Stimulated activated CD4-positive, alpha-beta T cell treated with anti-CD3 and anti-CD28 coated beads, Interleukin-2, amount 100 ng/mL, for 4 hours (primary cell): ENCODE measurements around the gene RIN3.
A peak's percentile ranks its signal among the peaks of the same experiment; 100 is the strongest.

ENCODE experiments used
- DNase-seq: peaks from one replicate; pipeline ENCODE4 v3.0.0-alpha.2; 2020; ENCODE audit warnings: low read depth

Gene RIN3

GRCh38 chr14:92513204-92513965 lies at the start of gene RIN3:
Gene RIN3 (plus strand): TSS chr14:92513781. CDS start chr14:92513933, 152 bp downstream.
- peak; percentile 19 for DNase-seq

- no peak for DNase-seq
Observed at GRCh38 chr14:92464156-92464555, 49.4 kb upstream of the RIN3 start.

- no peak for DNase-seq
Observed at GRCh38 chr14:92464716-92465115, 48.9 kb upstream of the RIN3 start.

GRCh38 chr14:92465353-92466055 lies 48.1 kb upstream of the RIN3 start:
- DNase-seq: no peak

- DNase-seq: no peak
Observed at GRCh38 chr14:92466059-92466458, 47.5 kb upstream of the RIN3 start.

- DNase-seq: no peak
Observed at GRCh38 chr14:92469515-92469914, 44.1 kb upstream of the RIN3 start.

- no peak for DNase-seq
Observed at GRCh38 chr14:92470215-92470614, 43.4 kb upstream of the RIN3 start.

- DNase-seq: no peak
Observed at GRCh38 chr14:92470811-92471210, 42.8 kb upstream of the RIN3 start.

GRCh38 chr14:92471919-92472318 lies 41.7 kb upstream of the RIN3 start:
- DNase-seq: no peak

GRCh38 chr14:92472860-92473259 lies 40.7 kb upstream of the RIN3 start:
- DNase-seq: no peak

- no peak for DNase-seq
Observed at GRCh38 chr14:92473261-92473968, 40.2 kb upstream of the RIN3 start.

- DNase-seq: no peak
Observed at GRCh38 chr14:92473969-92474535, 39.5 kb upstream of the RIN3 start.

GRCh38 chr14:92475037-92475436 lies 38.5 kb upstream of the RIN3 start:
- DNase-seq: no peak

- DNase-seq: no peak
Observed at GRCh38 chr14:92475451-92476187, 38.0 kb upstream of the RIN3 start.

- no peak for DNase-seq
Observed at GRCh38 chr14:92480856-92481255, 32.7 kb upstream of the RIN3 start.

- no peak for DNase-seq
Observed at GRCh38 chr14:92481386-92481785, 32.2 kb upstream of the RIN3 start.

GRCh38 chr14:92481811-92482555 lies 31.6 kb upstream of the RIN3 start:
- DNase-seq: no peak

GRCh38 chr14:92482621-92483319 lies 30.8 kb upstream of the RIN3 start:
- DNase-seq: no peak

- DNase-seq: no peak
Observed at GRCh38 chr14:92484132-92484823, 29.3 kb upstream of the RIN3 start.

GRCh38 chr14:92486881-92487280 lies 26.7 kb upstream of the RIN3 start:
- no peak for DNase-seq
